Mesendoderm (in vitro differentiated cells): ENCODE measurements around the gene RO60.

Experiments used
- DNase-seq: peaks from one replicate; pipeline ENCODE4 v3.0.0; 2013
- H2AK5ac ChIP-seq: 2 replicates; pipeline ENCODE4 v1.6.1; 2013; ENCODE audit warnings: low read length, inconsistent platforms
- H2BK120ac ChIP-seq: 2 replicates; pipeline ENCODE4 v1.6.1; 2013; ENCODE audit warnings: low read depth, mild to moderate bottlenecking, low read length, moderate library complexity, mixed read lengths
- H2BK15ac ChIP-seq: replicated peaks from 2 replicates; pipeline ENCODE4 v1.6.1; 2013; ENCODE audit warnings: low read depth, mild to moderate bottlenecking, moderate library complexity
- H2BK5ac ChIP-seq: 2 replicates; pipeline ENCODE4 v1.6.1; 2013; ENCODE audit warnings: low read length, inconsistent platforms
- H3K18ac ChIP-seq: 2 replicates; pipeline ENCODE4 v1.6.1; 2013; ENCODE audit warnings: mild to moderate bottlenecking, low read length, mixed read lengths
- H3K23ac ChIP-seq: one replicate; pipeline ENCODE4 v1.6.1; 2013; ENCODE audit warnings: low read length
- H3K27ac ChIP-seq: 2 replicates; pipeline ENCODE4 v1.5.1; 2013; ENCODE audit warnings: low read depth, mild to moderate bottlenecking, inconsistent platforms, low read length, moderate library complexity
- H3K27me3 ChIP-seq: 2 replicates; pipeline ENCODE4 v1.6.1; 2013; ENCODE audit warnings: low read length, control low read depth, mild to moderate bottlenecking, inconsistent platforms; ENCODE audit not compliant: insufficient read depth, poor library complexity
- H3K36me3 ChIP-seq: 2 replicates; pipeline ENCODE4 v1.6.1; 2013; ENCODE audit warnings: low read length, inconsistent platforms; ENCODE audit not compliant: control insufficient read depth, insufficient read depth
- H3K4ac ChIP-seq: one replicate; pipeline ENCODE4 v1.6.1; 2013; ENCODE audit warnings: low read depth, mild to moderate bottlenecking, low read length, moderate library complexity
- H3K4me1 ChIP-seq: 2 replicates; pipeline ENCODE4 v1.6.1; 2013; ENCODE audit warnings: low read depth, low read length, inconsistent platforms; ENCODE audit not compliant: control insufficient read depth
- H3K4me2 ChIP-seq: 2 replicates; pipeline ENCODE4 v1.6.1; 2013; ENCODE audit warnings: low read length
- H3K4me3 ChIP-seq: 2 replicates; pipeline ENCODE4 v1.5.1; 2013; ENCODE audit warnings: mild to moderate bottlenecking, low read length
- H3K56ac ChIP-seq: one replicate; pipeline ENCODE4 v1.6.1; 2013; ENCODE audit warnings: low read length
- H3K79me1 ChIP-seq: 2 replicates; pipeline ENCODE4 v1.6.1; 2013; ENCODE audit warnings: low read length, inconsistent platforms
- H3K79me2 ChIP-seq: 2 replicates; pipeline ENCODE4 v1.6.1; 2013; ENCODE audit warnings: mild to moderate bottlenecking, low read length; ENCODE audit not compliant: control insufficient read depth, insufficient read depth
- H3K9ac ChIP-seq: 2 replicates; pipeline ENCODE4 v1.6.1; 2013; ENCODE audit warnings: low read length, inconsistent platforms
- H4K5ac ChIP-seq: one replicate; pipeline ENCODE4 v1.6.1; 2013; ENCODE audit warnings: low read length
- H4K8ac ChIP-seq: one replicate; pipeline ENCODE4 v1.6.1; 2013; ENCODE audit warnings: low read depth, mild to moderate bottlenecking, control low read depth, low read length, moderate library complexity
- WGBS: extraction: QIAGEN DNeasy Blood & Tissue Kit; methylation state at CpG from one replicate; pipeline ENCODE4 v1.1.7; 2013; ENCODE audit warnings: low lambda C conversion rate, missing lambda C conversion rate; ENCODE audit not compliant: insufficient coverage; ENCODE audit errors: extremely low coverage; 5-methylcytosine and 5-hydroxymethylcytosine counted together

RO60 gene

GRCh38 chr1:193087893-193088292 lies 28.5 kb downstream of the RO60 start:
- no peaks in the 10 kb centered on the region for H3K27me3 ChIP-seq
- no peak overlapping the region for H3K27ac ChIP-seq
- no peak overlapping the region for H3K23ac ChIP-seq
- H3K4me1 ChIP-seq, result no peaks in the 10 kb centered on the region
- H3K9ac ChIP-seq, result no peak overlapping the region
- no peak overlapping the region for H3K4me2 ChIP-seq
- H2BK5ac ChIP-seq, result no peak overlapping the region
- H2BK120ac ChIP-seq, result no peak overlapping the region
- no CpG with 5 or more reads among the region's 3 CpGs for WGBS
- H2BK15ac ChIP-seq, result no peak overlapping the region
- no peaks in the 10 kb centered on the region for H3K79me2 ChIP-seq
- H3K36me3 ChIP-seq, result no peaks in the 10 kb centered on the region
- DNase-seq, result no peak
- H3K18ac ChIP-seq, result no peak overlapping the region
- no peak overlapping the region for H2AK5ac ChIP-seq
- H3K4ac ChIP-seq, result no peak overlapping the region
- no peak overlapping the region for H3K56ac ChIP-seq
- no peak overlapping the region for H3K4me3 ChIP-seq
- H3K79me1 ChIP-seq, result no peaks in the 10 kb centered on the region
- H4K5ac ChIP-seq, result no peak overlapping the region
- H4K8ac ChIP-seq, result no peak overlapping the region

- Histone ChIP-seq H3K4ac (no peak overlapping the region), H3K27ac (no peak overlapping the region), H2BK120ac (no peak overlapping the region), H2BK15ac (no peak overlapping the region), H3K4me3 (no peak overlapping the region), H3K4me2 (no peak overlapping the region), H3K79me1 (no peaks in the 10 kb centered on the region), H3K9ac (no peak overlapping the region), H4K5ac (no peak overlapping the region), H3K18ac (no peak overlapping the region), H2AK5ac (no peak overlapping the region), H2BK5ac (no peak overlapping the region), H4K8ac (no peak overlapping the region), H3K4me1 (no peaks in the 10 kb centered on the region), H3K36me3 (no peaks in the 10 kb centered on the region), H3K56ac (no peak overlapping the region), H3K23ac (no peak overlapping the region), H3K79me2 (no peaks in the 10 kb centered on the region), H3K27me3 (no peaks in the 10 kb centered on the region)
- no peak for DNase-seq
- no CpG with 5 or more reads among the region's 1 CpG for WGBS
These were observed 31.5 kb downstream of the RO60 start for GRCh38 chr1:193090865-193091264.

GRCh38 chr1:193094112-193094511 lies 34.7 kb downstream of the RO60 start:
- no peak overlapping the region for H3K4me2 ChIP-seq
- H3K27me3 ChIP-seq, result no peaks in the 10 kb centered on the region
- H4K8ac ChIP-seq, result no peak overlapping the region
- no peaks in the 10 kb centered on the region for H3K79me2 ChIP-seq
- no peak overlapping the region for H3K23ac ChIP-seq
- H2BK15ac ChIP-seq, result no peak overlapping the region
- H2BK120ac ChIP-seq, result no peak overlapping the region
- WGBS, result no CpG with 5 or more reads among the region's 11 CpGs
- no peak overlapping the region for H3K27ac ChIP-seq
- no peak overlapping the region for H3K56ac ChIP-seq
- no peak overlapping the region for H3K9ac ChIP-seq
- no peak overlapping the region for H2BK5ac ChIP-seq
- H3K36me3 ChIP-seq, result no peaks in the 10 kb centered on the region
- H3K4me3 ChIP-seq, result no peak overlapping the region
- no peak overlapping the region for H4K5ac ChIP-seq
- no peak overlapping the region for H3K4ac ChIP-seq
- no peak overlapping the region for H2AK5ac ChIP-seq
- DNase-seq, result no peak
- no peaks in the 10 kb centered on the region for H3K4me1 ChIP-seq
- no peak overlapping the region for H3K18ac ChIP-seq
- no peaks in the 10 kb centered on the region for H3K79me1 ChIP-seq

DNA sequence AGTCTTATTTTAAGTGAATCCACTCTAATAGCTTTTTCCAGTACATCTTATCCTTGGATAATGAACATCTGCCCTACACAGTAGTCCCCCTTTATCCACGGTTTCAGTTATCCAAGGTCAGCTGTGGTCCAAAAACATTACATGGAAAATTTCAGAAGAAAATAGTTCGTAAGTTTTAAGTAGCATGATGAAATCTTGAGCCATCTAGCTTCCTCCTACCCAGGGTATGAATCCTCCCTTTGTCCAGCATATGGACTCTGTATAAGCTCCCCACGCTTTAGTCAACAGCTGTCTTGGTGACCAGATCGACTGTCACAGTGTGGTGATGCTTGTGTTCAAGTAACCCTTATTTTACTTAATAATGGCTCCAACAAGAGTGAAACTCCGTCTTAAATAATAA lies 43.2 kb downstream of the RO60 start:
- Histone ChIP-seq H3K4me3 (no peak overlapping the region), H4K8ac (no peak overlapping the region), H2BK15ac (no peak overlapping the region), H3K36me3 (no peaks in the 10 kb centered on the region), H3K23ac (no peak overlapping the region), H2BK120ac (no peak overlapping the region), H3K4me1 (peaks cover 5% of the 10 kb centered on the region), H4K5ac (no peak overlapping the region), H2BK5ac (no peak overlapping the region), H3K56ac (no peak overlapping the region), H3K27me3 (no peaks in the 10 kb centered on the region), H3K4me2 (no peak overlapping the region), H2AK5ac (no peak overlapping the region), H3K9ac (no peak overlapping the region), H3K4ac (no peak overlapping the region), H3K79me1 (no peaks in the 10 kb centered on the region), H3K18ac (no peak overlapping the region), H3K27ac (no peak overlapping the region), H3K79me2 (no peaks in the 10 kb centered on the region)
- no CpG with 5 or more reads among the region's 5 CpGs for WGBS
- DNase-seq, result no peak

GRCh38 chr1:193103759-193104501 lies 44.5 kb downstream of the RO60 start:
- H2BK15ac ChIP-seq, result no peak overlapping the region
- H3K4ac ChIP-seq, result no peak overlapping the region
- H3K9ac ChIP-seq, result peak overlapping the region; percentile 79
- no peaks in the 10 kb centered on the region for H3K79me2 ChIP-seq
- H2BK5ac ChIP-seq, result no peak overlapping the region
- H3K79me1 ChIP-seq, result no peaks in the 10 kb centered on the region
- no peak overlapping the region for H3K27ac ChIP-seq
- H4K8ac ChIP-seq, result no peak overlapping the region
- H3K4me3 ChIP-seq, result peak overlapping the region; percentile 83
- no peak overlapping the region for H3K18ac ChIP-seq
- H2BK120ac ChIP-seq, result no peak overlapping the region
- H3K4me2 ChIP-seq, result peak overlapping the region; percentile 45
- H3K56ac ChIP-seq, result peak overlapping the region; percentile 94
- no peak overlapping the region for H2AK5ac ChIP-seq
- H4K5ac ChIP-seq, result no peak overlapping the region
- no CpG with 5 or more reads among the region's 9 CpGs for WGBS
- H3K27me3 ChIP-seq, result no peaks in the 10 kb centered on the region
- H3K4me1 ChIP-seq, result peaks cover 5% of the 10 kb centered on the region
- H3K36me3 ChIP-seq, result no peaks in the 10 kb centered on the region
- H3K23ac ChIP-seq, result peak overlapping the region; percentile 81
- peak; percentile 31 for DNase-seq

GRCh38 chr1:193104502-193104906 lies 45.1 kb downstream of the RO60 start:
- H2BK120ac ChIP-seq, result no peak overlapping the region
- peaks cover 5% of the 10 kb centered on the region for H3K4me1 ChIP-seq
- H3K4ac ChIP-seq, result no peak overlapping the region
- H4K8ac ChIP-seq, result no peak overlapping the region
- H2BK5ac ChIP-seq, result no peak overlapping the region
- no peaks in the 10 kb centered on the region for H3K36me3 ChIP-seq
- H3K79me2 ChIP-seq, result no peaks in the 10 kb centered on the region
- WGBS, result no CpG with 5 or more reads among the region's 24 CpGs
- peak overlapping the region; percentile 81 for H3K23ac ChIP-seq
- H3K18ac ChIP-seq, result no peak overlapping the region
- H2BK15ac ChIP-seq, result no peak overlapping the region
- H3K4me3 ChIP-seq, result peak overlapping the region; percentile 83
- H3K56ac ChIP-seq, result peak overlapping the region; percentile 94
- no peaks in the 10 kb centered on the region for H3K27me3 ChIP-seq
- peak overlapping the region; percentile 88 for H3K27ac ChIP-seq
- H2AK5ac ChIP-seq, result no peak overlapping the region
- peak overlapping the region; percentile 45 for H3K4me2 ChIP-seq
- no peaks in the 10 kb centered on the region for H3K79me1 ChIP-seq
- H3K9ac ChIP-seq, result peak overlapping the region; percentile 79
- DNase-seq, result peak; percentile 77
- H4K5ac ChIP-seq, result no peak overlapping the region
